Endothelial cell of umbilical vein (primary cell): ENCODE data around the gene HCRT.
"Not testable (repeated sequence)": the region's sequence is repeated elsewhere in the genome, so short reads cannot be mapped to it uniquely, and the experiment has no call there.

Experiments
- CTCF ChIP-seq, 2 donors: IDR thresholded peaks; 1 replicate in 1 of 2; 2 replicates in 1 of 2; pipeline ENCODE4 v1.5.1; 2011; ENCODE audit warnings: low read length in 2 of 2, mild to moderate bottlenecking in 2 of 2, moderate library complexity in 2 of 2, control low read depth in 1 of 2, inconsistent platforms in 1 of 2, low read depth in 1 of 2; ENCODE audit not compliant: insufficient read depth in 1 of 2; ENCODE audit errors: extremely low read depth in 1 of 2
- EZH2 ChIP-seq: IDR thresholded peaks from 2 replicates; pipeline ENCODE4 v1.6.1; 2012; ENCODE audit warnings: borderline replicate concordance, low read depth, mild to moderate bottlenecking, moderate library complexity, low read length, inconsistent platforms; ENCODE audit not compliant: severe bottlenecking
- FOS ChIP-seq: IDR thresholded peaks from 2 replicates; pipeline ENCODE4 v1.6.1; 2011; ENCODE audit warnings: mild to moderate bottlenecking, low read length, moderate library complexity, borderline replicate concordance; ENCODE audit not compliant: insufficient read depth
- GATA2 ChIP-seq: IDR thresholded peaks from 2 replicates; pipeline ENCODE4 v1.7.0; 2011; ENCODE audit warnings: low read depth, mild to moderate bottlenecking, moderate library complexity, mixed read lengths, low read length; ENCODE audit not compliant: insufficient read length, insufficient read depth
- JUN ChIP-seq: IDR thresholded peaks from 2 replicates; pipeline ENCODE4 v1.6.1; 2011; ENCODE audit warnings: borderline replicate concordance, low read depth; ENCODE audit not compliant: insufficient read length, insufficient read depth
- MAX ChIP-seq: IDR thresholded peaks from 2 replicates; pipeline ENCODE4 v1.6.1; 2011; ENCODE audit not compliant: insufficient read depth, insufficient read length
- MYC ChIP-seq: IDR thresholded peaks from one replicate; pipeline ENCODE4 v1.6.1; 2011; ENCODE audit warnings: mild to moderate bottlenecking, low read depth, low read length
- POLR2A ChIP-seq: IDR thresholded peaks from 2 replicates; pipeline ENCODE4 v1.6.1; 2012; ENCODE audit warnings: low read depth, mild to moderate bottlenecking, control low read depth, low read length
- POLR2AphosphoS5 ChIP-seq: IDR thresholded peaks from 2 replicates; pipeline ENCODE4 v1.6.1; 2012; ENCODE audit warnings: low read depth, mild to moderate bottlenecking, control low read depth, low read length, moderate library complexity; ENCODE audit not compliant: insufficient read depth

- TF ChIP-seq POLR2AphosphoS5; CTCF (IDR thresholded peaks at IDR 0.05; ENCODE audit: extremely low read depth in 1 of 2, insufficient read depth in 1 of 2, low read depth in 1 of 2, low read length in 2 of 2); POLR2A; MYC; MAX; JUN; EZH2; GATA2; FOS: not testable (repeated sequence)
Measured at GRCh38 chr17:42140690-42141089, 44.6 kb downstream of the HCRT start.
